HG03432 (cell line): Measurements from ENCODE around the gene S100Z.
"Not testable (repeated sequence)": the region's sequence is repeated elsewhere in the genome, so short reads cannot be mapped to it uniquely, and the experiment has no call there.

ENCODE experiments used
- ATAC-seq: cut with Tn5 transposase; IDR thresholded peaks from one replicate; pipeline ENCODE4 v1.9.1; 2021; ENCODE audit warnings: mild to moderate bottlenecking, moderate library complexity; ENCODE audit not compliant: unreplicated experiment

Gene S100Z

GRCh38 chr5:76867827-76868693, 18.2 kb downstream of the S100Z start:
- peak; percentile 68 for ATAC-seq

GRCh38 chr5:76870046-76870445, 20.2 kb downstream of the S100Z start:
- no peak for ATAC-seq

GRCh38 chr5:76874088-76874581, 24.3 kb downstream of the S100Z start:
- peak; percentile 47 for ATAC-seq

- ATAC-seq: no peak
Observed at GRCh38 chr5:76888733-76889300, 39.0 kb downstream of the S100Z start.

- no peak for ATAC-seq
Observed at GRCh38 chr5:76893294-76893693, 43.5 kb downstream of the S100Z start.

- ATAC-seq: no peak
Observed at GRCh38 chr5:76896196-76896595, 46.4 kb downstream of the S100Z start.

GRCh38 chr5:76901522-76901921, 51.7 kb downstream of the S100Z start:
- no peak for ATAC-seq

- no peak for ATAC-seq
Observed at GRCh38 chr5:76908166-76908565, 58.4 kb downstream of the S100Z start.

GRCh38 chr5:76910344-76910933, 60.6 kb downstream of the S100Z start:
- ATAC-seq: not testable (repeated sequence)

- ATAC-seq: not testable (repeated sequence)
Observed at GRCh38 chr5:76914671-76915070, 64.9 kb downstream of the S100Z start.

- no peak for ATAC-seq
Observed at GRCh38 chr5:76918539-76918938, 68.7 kb downstream of the S100Z start.

GRCh38 chr5:76920491-76920890, 70.7 kb downstream of the S100Z start:
- ATAC-seq: no peak

GRCh38 chr5:76926329-76927105, 76.7 kb downstream of the S100Z start:
- no peak for ATAC-seq

GRCh38 chr5:76927961-76928360, 78.1 kb downstream of the S100Z start:
- no peak for ATAC-seq

- no peak for ATAC-seq
Observed at GRCh38 chr5:76930083-76930482, 80.3 kb downstream of the S100Z start.

- ATAC-seq: no peak
Observed at GRCh38 chr5:76938177-76938576, 88.4 kb downstream of the S100Z start.

GRCh38 chr5:76941000-76941399, 91.2 kb downstream of the S100Z start:
- no peak for ATAC-seq

- no peak for ATAC-seq
Observed at GRCh38 chr5:76941442-76941841, 91.6 kb downstream of the S100Z start.

- no peak for ATAC-seq
Observed at GRCh38 chr5:76942581-76942980, 92.8 kb downstream of the S100Z start.

GRCh38 chr5:76943006-76943405, 93.2 kb downstream of the S100Z start:
- ATAC-seq: no peak

- ATAC-seq: no peak
Observed at GRCh38 chr5:76944638-76945037, 94.8 kb downstream of the S100Z start.
